ENCODE results near the gene ALOX12.

The ALOX12 gene

GRCh38 chr17:7056386-7056785 lies 60.5 kb downstream of the ALOX12 start:
- no peak for DNase-seq
- TF ChIP-seq POLR2A (IDR thresholded peaks at IDR 0.05; ENCODE audit: low read length) (no peak), GATA1 (IDR thresholded peaks at IDR 0.05; ENCODE audit: low read depth, low read length) (no peak)

- no peak for TF ChIP-seq GATA1 (IDR thresholded peaks at IDR 0.05; ENCODE audit: low read depth, low read length)
- no peak for TF ChIP-seq POLR2A (IDR thresholded peaks at IDR 0.05; ENCODE audit: low read length)
- no peak for DNase-seq
These were observed 63.1 kb downstream of the ALOX12 start for GRCh38 chr17:7058831-7059447.

All from erythroblast (primary cell).